T47D (cell line): ENCODE measurements around the gene TEX2.
"Not testable (repeated sequence)": the region's sequence is repeated elsewhere in the genome, so short reads cannot be mapped to it uniquely, and the experiment has no call there.

ENCODE experiments used
- DNase-seq, 2 experiments: peaks; one replicate each; pipeline versions ENCODE4 v3.0.0 to v3.0.0-alpha.2; 2011 to 2012; ENCODE audit warnings: low read depth in 1 of 2, low spot score in 1 of 2
- JUND ChIP-seq: IDR thresholded peaks from 2 replicates; pipeline ENCODE4 v1.6.1; 2012; ENCODE audit warnings: low read depth
- in situ Hi-C: cut with HindIII; loops from 2 replicates; pipeline ENCODE4 v1.10.0; 2016; ENCODE audit warnings: low sequenced_read_pairs, low pct_unique_long_range_greater_than_20kb

TEX2 gene

GRCh38 chr17:64243340-64243739 is 19.7 kb downstream of the TEX2 start:
- no peak for DNase-seq
- TF ChIP-seq JUND, result no peak
- in situ Hi-C loops, result no loop called here

GRCh38 chr17:64242633-64243032 is 20.4 kb downstream of the TEX2 start:
- no peak for TF ChIP-seq JUND
- DNase-seq, result no peak
- in situ Hi-C loops, result no loop called here

GRCh38 chr17:64240741-64241347 is 22.2 kb downstream of the TEX2 start:
- TF ChIP-seq JUND, result no peak
- DNase-seq, result no peak
- in situ Hi-C loops, result no loop called here

GRCh38 chr17:64240261-64240740 is 22.8 kb downstream of the TEX2 start:
- TF ChIP-seq JUND, result no peak
- DNase-seq, result peak in 1 of 2 experiments; percentile 32
- in situ Hi-C loops, result no loop called here

- in situ Hi-C loops, DNase-seq: not testable (repeated sequence)
Measured at GRCh38 chr17:64238449-64238848, 24.6 kb downstream of the TEX2 start.

GRCh38 chr17:64236827-64237403 is 26.1 kb downstream of the TEX2 start:
- DNase-seq, result peak in 1 of 2 experiments; percentile 70
- in situ Hi-C loops, result no loop called here
- no peak for TF ChIP-seq JUND

- no peak for TF ChIP-seq JUND
- in situ Hi-C loops, result no loop called here
- DNase-seq, result no peak
Measured at GRCh38 chr17:64234961-64235360, 28.1 kb downstream of the TEX2 start.

GRCh38 chr17:64232466-64233262 is 30.4 kb downstream of the TEX2 start:
- no peak for TF ChIP-seq JUND
- in situ Hi-C loops, result no loop called here
- DNase-seq, result no peak

- TF ChIP-seq JUND, result no peak
- in situ Hi-C loops, result no loop called here
- DNase-seq, result no peak
Measured at GRCh38 chr17:64231567-64232141, 31.4 kb downstream of the TEX2 start.

GRCh38 chr17:64230791-64231408 is 32.2 kb downstream of the TEX2 start:
- TF ChIP-seq JUND, result no peak
- in situ Hi-C loops, result no loop called here
- no peak for DNase-seq

GRCh38 chr17:64229815-64230728 is 33.0 kb downstream of the TEX2 start:
- in situ Hi-C loops, result no loop called here
- TF ChIP-seq JUND, result no peak
- no peak for DNase-seq

- no peak for TF ChIP-seq JUND
- in situ Hi-C loops, result no loop called here
- DNase-seq, result no peak
Measured at GRCh38 chr17:64226132-64226531, 36.9 kb downstream of the TEX2 start.
